Measurements from ENCODE around the gene RNF223.
"Not testable (repeated sequence)": the region's sequence is repeated elsewhere in the genome, so short reads cannot be mapped to it uniquely, and the experiment has no call there.

Gene RNF223

DNA sequence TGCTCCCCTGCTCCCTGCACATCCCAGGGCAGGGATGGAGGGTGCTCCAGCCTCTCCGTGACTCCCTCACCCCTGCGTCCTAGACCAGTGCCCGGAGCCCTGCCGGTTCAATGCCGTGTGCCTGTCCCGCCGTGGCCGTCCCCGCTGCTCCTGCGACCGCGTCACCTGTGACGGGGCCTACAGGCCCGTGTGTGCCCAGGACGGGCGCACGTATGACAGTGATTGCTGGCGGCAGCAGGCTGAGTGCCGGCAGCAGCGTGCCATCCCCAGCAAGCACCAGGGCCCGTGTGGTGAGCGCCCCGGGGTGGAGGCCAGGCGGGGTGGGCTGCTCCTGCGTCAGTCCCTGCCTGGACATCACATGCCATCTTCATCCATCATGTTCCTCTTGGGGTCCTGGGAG, 32.2 kb downstream of the RNF223 start:
- FAIRE-seq = no peak

DNA sequence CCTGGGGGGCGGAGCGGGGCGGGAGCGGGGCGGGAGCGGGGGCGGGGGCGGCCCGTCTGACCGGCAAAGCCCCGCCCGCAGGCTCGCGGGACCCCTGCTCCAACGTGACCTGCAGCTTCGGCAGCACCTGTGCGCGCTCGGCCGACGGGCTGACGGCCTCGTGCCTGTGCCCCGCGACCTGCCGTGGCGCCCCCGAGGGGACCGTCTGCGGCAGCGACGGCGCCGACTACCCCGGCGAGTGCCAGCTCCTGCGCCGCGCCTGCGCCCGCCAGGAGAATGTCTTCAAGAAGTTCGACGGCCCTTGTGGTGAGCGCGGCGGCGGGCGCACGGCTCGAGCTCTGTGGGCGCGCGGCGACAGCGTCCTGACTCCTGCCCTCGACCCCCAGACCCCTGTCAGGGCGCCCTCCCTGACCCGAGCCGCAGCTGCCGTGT, 33.0 kb downstream of the RNF223 start:
- no peak for FAIRE-seq

DNA sequence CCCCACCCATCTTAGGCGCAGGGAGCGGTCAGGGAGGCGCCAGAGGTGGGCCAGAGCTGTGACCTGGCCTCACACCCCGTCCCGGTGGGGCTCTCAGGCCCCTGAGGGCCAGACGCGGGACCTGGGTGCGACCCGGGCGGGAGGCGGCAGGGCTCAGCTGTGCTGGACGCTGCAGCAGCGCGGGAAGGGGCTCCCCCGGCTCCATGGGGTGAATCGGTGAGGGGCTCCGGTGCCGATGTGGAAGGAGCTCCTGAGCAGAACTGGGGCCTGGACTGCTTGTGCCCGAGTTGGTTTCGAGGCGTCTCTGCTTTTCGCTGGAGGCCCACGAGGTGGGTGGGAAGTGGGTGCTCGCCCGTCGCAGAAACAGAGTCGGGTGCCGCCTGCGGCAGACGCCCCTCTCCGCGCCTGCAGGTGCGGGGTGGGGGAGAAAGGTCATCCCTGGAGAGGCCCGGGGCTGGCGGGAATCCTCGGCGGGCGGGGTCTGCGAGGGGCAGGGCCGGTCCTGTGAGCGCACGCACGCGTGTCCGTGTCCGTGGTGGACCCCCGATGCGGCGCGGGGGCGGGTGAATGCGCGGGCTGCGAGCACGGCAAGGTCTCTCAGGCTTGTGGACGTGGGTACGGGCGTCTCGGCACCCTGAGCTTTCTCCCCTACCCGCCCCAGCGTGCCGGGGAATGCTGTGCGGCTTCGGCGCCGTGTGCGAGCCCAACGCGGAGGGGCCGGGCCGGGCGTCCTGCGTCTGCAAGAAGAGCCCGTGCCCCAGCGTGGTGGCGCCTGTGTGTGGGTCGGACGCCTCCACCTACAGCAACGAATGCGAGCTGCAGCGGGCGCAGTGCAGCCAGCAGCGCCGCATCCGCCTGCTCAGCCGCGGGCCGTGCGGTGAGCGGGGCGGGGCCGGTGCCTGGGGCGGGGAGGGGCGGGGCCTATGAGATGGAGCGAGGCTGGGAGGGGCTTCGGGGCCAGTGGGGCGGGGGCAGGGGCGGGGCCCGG, 33.8 kb downstream of the RNF223 start:
- FAIRE-seq = no peak

DNA sequence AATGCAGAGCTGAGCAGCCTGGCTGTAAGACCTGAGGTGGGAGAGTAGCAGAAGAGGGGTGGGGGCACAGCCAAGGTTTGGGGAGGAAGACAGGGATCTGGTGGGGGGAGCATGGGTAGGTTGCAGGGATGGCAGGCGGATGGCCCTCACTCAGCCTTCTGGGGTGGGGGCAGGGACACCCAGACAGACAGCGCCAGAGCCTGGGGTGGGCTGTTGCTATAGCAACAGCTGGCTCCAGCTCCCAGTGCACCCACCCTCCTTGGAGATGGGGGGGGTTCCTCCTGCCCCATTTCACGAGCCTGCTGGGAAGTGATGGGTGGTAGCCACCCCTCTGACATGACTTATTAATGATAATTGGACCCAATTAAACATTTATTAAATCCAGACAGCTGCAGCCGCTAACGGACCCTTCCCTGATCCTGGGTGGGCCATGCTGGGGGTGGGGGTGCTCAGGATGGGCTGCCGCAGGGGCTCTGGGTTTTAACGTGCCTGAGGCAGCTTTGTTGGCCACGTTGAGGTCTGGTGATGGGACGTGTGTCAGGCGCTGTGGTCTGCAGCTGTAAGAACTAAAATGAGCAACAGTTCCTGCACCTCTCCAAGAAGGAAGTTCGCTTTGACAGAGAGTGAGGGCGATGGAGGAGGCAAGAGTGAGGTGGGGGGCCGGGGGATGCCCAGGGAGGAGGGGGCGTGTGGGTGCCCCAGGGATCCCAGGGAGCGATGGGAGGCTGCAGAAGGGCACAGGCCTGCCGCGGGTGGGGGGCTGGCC, 34.8 kb downstream of the RNF223 start:
- FAIRE-seq = no peak

- no peak for FAIRE-seq
Measured at GRCh38 chr1:1038694-1039093, 35.4 kb downstream of the RNF223 start.

DNA sequence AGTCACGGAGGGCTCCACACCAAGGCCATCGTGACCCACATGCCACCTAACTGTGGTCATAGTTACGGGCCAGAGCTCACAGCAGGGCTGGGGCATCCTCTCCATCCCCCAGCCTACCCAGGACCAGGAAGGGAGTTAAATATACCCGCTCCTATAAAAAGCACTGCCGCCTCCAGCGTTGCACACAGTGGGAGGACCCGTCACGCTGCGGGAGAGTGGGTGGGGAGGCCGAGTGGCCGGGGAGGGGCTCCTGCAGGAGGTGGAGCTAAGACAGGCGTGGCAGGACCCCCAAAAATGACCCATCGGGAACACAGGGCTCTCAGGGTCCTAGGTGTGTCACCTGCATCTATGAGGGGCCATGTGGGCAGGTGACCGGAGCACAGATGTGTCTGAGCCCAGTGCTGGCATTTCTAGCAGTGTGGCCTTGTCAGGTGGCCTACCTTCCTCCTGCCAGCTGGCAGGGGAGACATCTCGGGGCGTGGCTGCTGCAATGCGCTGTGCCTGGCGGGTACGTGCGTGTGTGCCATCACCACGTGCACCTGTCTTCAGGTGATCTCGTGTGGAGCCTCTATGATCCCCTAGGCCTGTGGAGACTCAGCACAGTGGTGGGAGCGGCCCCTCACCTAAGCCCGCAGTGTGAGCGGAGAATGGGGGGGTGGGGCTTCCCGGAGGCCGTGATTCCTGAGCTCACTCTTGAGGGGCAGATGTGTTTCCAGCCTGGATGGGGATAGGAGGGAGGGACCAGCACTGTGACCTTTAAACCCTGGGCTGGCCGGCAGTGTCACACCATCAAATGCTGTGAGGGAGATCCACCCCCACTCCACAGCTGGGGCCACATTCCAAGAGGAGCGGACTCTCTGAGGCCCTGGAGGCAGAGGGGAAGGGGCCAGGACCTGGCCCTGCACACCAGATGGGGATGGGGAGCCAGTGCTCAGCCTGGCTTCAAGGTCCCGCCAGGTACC, 36.5 kb downstream of the RNF223 start:
- no peak for FAIRE-seq

DNA sequence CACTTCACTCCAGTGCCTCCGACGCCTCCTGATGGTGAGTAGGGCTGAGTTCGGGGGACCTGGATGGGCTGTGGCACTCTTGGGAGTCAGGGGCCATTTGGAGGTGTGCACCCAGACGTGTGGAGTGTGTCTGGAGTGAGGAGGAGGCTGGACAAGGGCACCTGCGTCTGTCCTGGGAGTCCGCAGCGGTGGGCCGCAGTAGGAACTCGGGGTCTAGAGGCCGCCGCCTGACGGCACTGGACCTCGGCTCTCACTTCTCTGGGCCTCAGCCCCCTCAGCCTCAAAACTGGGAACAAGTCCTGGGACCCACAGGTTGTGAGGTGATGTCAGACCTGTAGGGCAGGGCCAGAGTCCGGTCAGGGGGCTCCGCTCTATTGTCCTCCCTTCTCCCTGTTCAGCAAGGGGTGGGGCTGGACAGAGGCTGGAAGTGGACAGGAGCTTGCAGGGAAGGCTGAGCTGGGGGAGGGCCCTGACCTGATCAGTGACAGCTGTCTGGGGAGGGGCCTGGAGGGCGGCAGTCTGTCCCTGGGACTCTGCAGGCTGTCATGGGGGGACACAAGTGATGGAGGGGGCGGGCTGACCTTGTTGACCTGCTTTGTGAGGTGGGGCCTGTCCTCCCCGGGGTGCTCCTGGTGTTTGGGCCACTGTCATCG, 38.7 kb downstream of the RNF223 start:
- no peak for FAIRE-seq

DNA sequence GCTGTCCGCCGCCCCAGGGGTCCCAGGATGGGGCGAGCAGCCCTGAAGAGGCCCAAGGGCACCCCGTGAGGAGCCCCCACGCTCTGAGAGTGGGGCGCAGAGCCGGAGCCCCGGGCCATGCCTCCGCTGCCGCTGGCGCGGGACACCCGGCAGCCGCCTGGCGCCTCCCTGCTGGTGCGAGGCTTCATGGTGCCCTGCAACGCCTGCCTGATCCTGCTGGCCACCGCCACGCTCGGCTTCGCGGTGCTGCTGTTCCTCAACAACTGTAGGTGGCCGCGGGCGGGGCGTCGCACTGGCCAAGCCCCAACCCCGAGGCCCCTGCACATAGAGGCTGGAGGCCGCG, 39.7 kb downstream of the RNF223 start:
- no peak for FAIRE-seq

DNA sequence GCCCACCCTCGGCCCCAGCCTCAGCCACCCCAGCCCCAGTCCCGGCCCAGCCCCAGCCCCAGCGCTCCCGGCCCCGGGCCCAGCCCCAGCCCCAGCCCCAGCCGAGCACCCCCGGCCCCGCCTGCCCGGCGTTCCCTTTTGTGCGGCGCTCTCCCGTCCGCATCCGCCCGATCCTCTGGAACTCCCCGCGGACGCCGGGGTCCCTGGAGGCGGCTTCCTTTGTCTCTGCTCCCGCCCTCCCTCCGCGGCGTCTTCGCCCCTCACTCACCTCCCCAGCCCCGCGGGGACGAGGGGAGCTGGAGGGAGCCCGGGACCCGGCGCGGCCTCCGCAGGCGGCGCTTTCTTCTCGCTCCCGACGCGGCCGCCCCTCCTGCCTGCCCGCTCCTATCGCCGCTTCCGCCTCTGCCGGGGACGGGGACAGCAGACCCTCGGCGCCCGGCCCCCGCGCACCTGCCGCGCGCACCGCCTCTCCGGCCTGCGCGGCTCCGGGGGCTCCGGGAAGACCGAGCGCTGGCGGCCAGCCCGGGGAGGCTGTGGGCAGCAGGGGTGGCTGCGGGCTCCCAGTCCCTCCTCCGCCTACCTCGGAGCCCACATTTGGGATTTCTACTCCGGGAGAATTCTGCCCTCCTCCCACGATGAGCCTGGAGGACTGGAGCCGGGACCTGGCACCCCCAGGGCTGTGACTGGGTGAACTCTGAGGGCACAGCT, 40.2 kb downstream of the RNF223 start:
- no peak for FAIRE-seq

DNA sequence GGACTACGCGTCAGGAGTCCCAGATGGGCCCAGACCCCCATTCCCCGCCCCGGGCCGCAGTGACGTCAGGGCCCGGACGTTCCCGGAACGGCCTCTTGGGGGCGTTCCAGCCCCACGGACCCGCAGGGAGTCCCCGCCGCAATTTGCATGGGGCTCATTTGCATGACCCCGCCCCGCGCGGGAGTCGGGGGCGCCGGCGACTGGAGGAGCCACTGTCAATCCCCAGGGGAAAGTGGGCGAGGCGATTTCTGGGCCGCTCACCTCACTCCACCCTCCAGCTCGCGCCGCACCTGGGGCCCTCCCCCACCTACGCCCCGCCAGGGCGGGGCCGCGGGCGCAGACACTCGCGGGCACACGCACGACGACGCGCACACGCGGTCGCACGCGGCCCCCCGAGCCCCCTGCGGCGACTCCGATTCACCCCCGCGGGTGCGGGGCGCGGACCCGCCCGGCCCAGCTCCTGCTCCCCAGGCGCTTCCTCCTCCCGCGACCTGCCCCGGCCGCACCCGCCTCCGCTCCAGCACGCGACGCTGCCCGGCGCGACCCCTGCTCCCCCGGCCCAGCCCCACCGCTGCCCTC, 41.0 kb downstream of the RNF223 start:
- FAIRE-seq = no peak

GRCh38 chr1:1032424-1032823, 41.7 kb downstream of the RNF223 start:
- FAIRE-seq = no peak

- no peak for FAIRE-seq
Measured at GRCh38 chr1:1031659-1032235, 42.4 kb downstream of the RNF223 start.

DNA sequence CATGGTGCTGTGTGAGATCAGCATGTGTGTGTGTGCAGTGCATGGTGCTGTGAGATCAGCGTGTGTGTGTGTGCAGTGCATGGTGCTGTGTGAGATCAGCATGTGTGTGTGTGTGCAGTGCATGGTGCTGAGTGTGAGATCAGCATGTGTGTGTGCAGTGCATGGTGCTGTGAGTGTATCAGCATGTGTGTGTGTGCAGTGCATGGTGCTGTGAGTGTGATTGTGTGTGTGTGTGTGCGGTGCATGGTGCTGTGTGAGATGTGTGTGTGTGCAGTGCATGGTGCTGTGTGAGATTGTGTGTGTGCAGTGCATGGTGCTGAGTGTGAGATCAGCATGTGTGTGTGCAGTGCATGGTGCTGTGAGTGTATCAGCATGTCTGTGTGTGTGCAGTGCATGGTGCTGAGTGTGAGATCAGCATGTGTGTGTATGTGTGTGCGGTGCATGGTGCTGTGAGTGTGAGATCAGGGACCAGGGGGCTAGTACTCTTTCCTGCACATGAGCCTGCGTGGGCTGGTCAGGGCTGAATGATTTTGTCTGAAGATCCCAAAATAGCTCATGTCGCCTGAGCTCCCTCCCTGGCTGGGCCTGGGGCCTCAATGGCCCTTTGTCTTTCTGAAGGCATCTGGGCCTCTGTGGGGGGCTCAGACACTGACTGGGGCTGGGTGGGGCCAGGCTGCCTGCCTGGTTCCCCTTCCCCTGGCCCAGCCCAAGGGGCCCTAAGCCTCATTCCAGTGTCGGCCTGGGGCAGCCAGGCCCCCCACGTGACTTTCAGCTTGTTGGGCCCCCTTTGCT, 43.0 kb downstream of the RNF223 start:
- not testable (repeated sequence) for FAIRE-seq

- no peak for FAIRE-seq
Measured at GRCh38 chr1:1027791-1028190, 46.3 kb downstream of the RNF223 start.

- no peak for FAIRE-seq
Measured at GRCh38 chr1:1026599-1027413, 47.3 kb downstream of the RNF223 start.

DNA sequence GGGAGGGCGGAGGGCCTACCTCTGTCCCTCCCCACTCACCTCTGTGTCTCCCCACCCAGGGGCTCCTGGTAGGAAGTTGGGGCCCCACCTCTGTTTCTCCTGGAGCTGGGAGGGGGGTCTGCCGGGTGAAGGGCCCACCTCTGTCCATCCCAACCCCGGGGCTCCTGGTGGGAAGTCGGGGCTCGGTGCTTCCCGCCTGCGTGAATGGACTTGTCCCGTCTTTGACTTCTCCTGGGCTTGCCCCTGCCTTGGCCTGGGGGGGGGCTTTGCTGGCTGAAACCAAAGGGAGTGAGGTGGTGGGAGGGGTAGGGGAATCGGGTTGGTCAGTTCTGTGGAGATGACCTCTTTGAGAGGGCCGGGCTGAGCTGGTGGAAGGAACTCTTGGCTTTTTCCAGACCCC, 48.4 kb downstream of the RNF223 start:
- no peak for FAIRE-seq

- no peak for FAIRE-seq
Measured at GRCh38 chr1:1024771-1025699, 49.1 kb downstream of the RNF223 start.
